Transverse colon (tissue), 4 donors: Measurements from ENCODE around the gene TRMU. TPM values are rescaled to one million over a fixed set of nuclear protein-coding genes. Genes with fewer than 3 reads are reported as not detected.

Experiments
- DNase-seq: peaks from one replicate; pipeline ENCODE4 v3.0.0-alpha.2; 2019
- H3K27ac ChIP-seq, 4 donors: fragments of 200-600 bp; sonication (generic); 2 replicates each; pipeline ENCODE4 v1.5.1; 2016 to 2018; ENCODE audit warnings: inconsistent platforms in 4 of 4
- H3K27me3 ChIP-seq: fragments of 200-600 bp; sonication (generic); 2 replicates; pipeline ENCODE4 v1.5.1; 2017; ENCODE audit warnings: inconsistent platforms
- H3K36me3 ChIP-seq, 4 donors: fragments of 200-600 bp; sonication (generic); 2 replicates each; pipeline ENCODE4 v1.5.1; 2017 to 2019; ENCODE audit warnings: inconsistent platforms in 4 of 4
- H3K4me1 ChIP-seq, 4 donors: fragments of 200-600 bp; sonication (generic); 2 replicates each; pipeline ENCODE4 v1.5.1; 2017 to 2020; ENCODE audit warnings: inconsistent platforms in 4 of 4
- H3K4me3 ChIP-seq, 4 donors: fragments of 200-600 bp; sonication (generic); 1 replicate in 1 of 4; 2 replicates in 3 of 4; pipeline versions ENCODE4 v1.5.1 to v1.6.1; 2017 to 2019; ENCODE audit warnings: inconsistent platforms in 4 of 4
- H3K9me3 ChIP-seq, 2 donors: fragments of 200-600 bp; sonication (generic); 2 replicates each; pipeline ENCODE4 v1.5.1; 2017 to 2019; ENCODE audit warnings: inconsistent platforms in 2 of 2
- EP300 ChIP-seq: sonication (generic); formaldehyde crosslinking; IDR thresholded peaks from one replicate; pipeline ENCODE4 v1.6.1; 2017; ENCODE audit warnings: antibody characterized with exemption, low read depth
- POLR2A ChIP-seq: fragments of 450-650 bp; IDR thresholded peaks from one replicate; pipeline ENCODE4 v1.6.1; 2016; ENCODE audit warnings: antibody characterized with exemption, mild to moderate bottlenecking, moderate library complexity
- POLR2AphosphoS5 ChIP-seq, 3 donors: sonication (generic); formaldehyde crosslinking; IDR thresholded peaks; one replicate each; pipeline ENCODE4 v1.6.1; 2016; ENCODE audit warnings: antibody characterized with exemption in 3 of 3
- WGBS, 2 donors: methylation state at CpG; one replicate each; pipeline ENCODE4 v1.1.5; 2018; ENCODE audit warnings: low coverage in 1 of 2; 5-methylcytosine and 5-hydroxymethylcytosine counted together
- in situ Hi-C, 4 donors: fragments of 200-750 bp; cut with MboI; loops; one replicate each; pipeline versions ENCODE4 v1.15.0 to v1.15.1; 2017; ENCODE audit warnings: low sequenced_read_pairs in 3 of 4, low pct_ligation_motif_present in 1 of 4, low pct_unique_long_range_greater_than_20kb in 1 of 4
- intact Hi-C: fragments of 100-400 bp; cut with DNase I; formaldehyde crosslinking; loops from one replicate; pipeline ENCODE4 v1.15.1; 2023; ENCODE audit warnings: low total_unique reads
- total RNA-seq, 4 donors: library from RNA; depleted of rRNA; stranded (reverse); fragments of >200 nt; gene quantifications; one replicate each; pipeline ENCODE4 v1.1.0, GENCODE V29; 2016
- TF ChIP-seq, protein P1 (sequence below), 5 experiments: fragments of 200-600 bp in 3 of 5; fragments of 450-650 bp in 2 of 5; sonication (generic) in 3 of 5; IDR thresholded peaks; 1 replicate in 2 of 5; 2 replicates in 3 of 5; pipeline ENCODE4 v1.5.1; 2016 to 2017; ENCODE audit warnings: antibody characterized with exemption in 5 of 5, inconsistent platforms in 3 of 5, mild to moderate bottlenecking in 2 of 5, moderate library complexity in 1 of 5

The TRMU gene
- total RNA-seq, 4 donors from 2014 or later = 33.7 to 90.0 (median 38.5) TPM

DNA sequence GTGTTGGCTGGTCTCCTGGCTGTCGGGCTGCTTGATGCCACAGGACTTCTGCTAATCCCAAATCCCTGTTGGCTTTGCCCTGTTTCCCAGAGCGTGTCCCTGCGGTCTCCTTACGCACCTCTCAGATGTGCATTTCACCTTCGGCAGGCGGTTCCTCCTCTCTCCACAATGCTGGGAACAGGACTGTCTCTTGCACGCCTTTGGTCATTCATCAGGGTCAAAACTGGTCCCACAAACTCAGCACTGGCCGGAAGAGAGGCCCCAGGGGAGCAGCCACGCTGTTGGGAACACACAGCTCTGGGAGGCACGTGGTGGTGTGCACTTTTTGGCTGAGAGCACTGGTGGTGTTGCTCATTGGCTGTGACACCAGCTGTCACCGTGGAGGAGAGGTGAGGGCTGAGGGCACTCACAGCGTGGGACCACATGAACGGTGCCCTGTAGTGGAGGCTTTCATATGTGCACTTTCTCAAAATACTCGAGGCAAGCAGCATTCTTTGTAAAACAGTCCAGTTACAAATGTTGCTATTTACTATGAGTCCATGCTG is 15.3 kb upstream of the TRMU start:
- in situ Hi-C loops (loop anchor here in 1 of 4 donors (25.0 kb wide), 1 partner anchor 308 kb away; no protein-coding TSS in a partner anchor), intact Hi-C loops (no loop called here)
- TF ChIP-seq EP300 (no peak), POLR2A (no peak)
- WGBS, 2 donors = 92 to 100% methylated on average over 5 to 14 of the region's 14 CpGs
- no peak overlapping the region for H3K27ac ChIP-seq
- no peaks in the 10 kb centered on the region for H3K27me3 ChIP-seq
- H3K36me3 ChIP-seq = no peaks in the 10 kb centered on the region
- H3K4me1 ChIP-seq = no peaks in the 10 kb centered on the region
- H3K9me3 ChIP-seq = no peaks in the 10 kb centered on the region
- H3K4me3 ChIP-seq = no peak overlapping the region
- no peak for DNase-seq

DNA sequence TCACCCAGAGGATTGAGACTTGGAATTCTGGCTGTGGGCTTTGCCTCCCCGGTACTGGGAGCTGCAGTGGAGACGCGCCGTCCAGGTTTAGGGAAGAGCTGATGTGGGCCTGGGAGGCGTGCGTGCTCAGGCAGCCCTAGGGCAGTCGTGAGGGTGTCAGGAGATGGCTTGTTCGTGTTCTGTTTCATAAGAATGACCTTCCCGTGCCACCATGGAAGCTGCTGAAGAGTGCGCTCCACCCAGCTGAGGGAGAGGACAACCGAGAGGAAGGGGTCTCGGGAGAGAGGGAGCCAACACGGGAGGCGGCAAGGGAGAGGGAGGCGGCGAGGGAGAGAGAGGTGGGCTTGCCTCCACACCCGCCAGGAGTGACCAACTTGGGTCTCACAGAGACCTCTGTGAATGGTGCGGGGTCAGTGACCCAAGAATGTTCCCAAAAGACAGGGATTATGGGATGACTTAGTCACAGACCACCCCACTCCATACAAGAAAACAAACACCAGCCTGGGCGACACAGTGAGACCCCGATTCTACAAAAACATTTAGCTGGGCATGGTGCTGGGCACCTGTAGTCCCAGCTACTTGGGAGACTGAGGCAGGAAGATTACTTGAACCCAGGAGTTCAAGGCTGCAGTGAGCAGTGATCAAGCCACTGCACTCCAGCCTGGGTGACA is 14.7 kb upstream of the TRMU start:
- in situ Hi-C loops = loop anchor here in 1 of 4 donors (25.0 kb wide), 1 partner anchor 309 kb away; no protein-coding TSS in a partner anchor
- intact Hi-C loops = no loop called here
- no peaks in the 10 kb centered on the region for H3K36me3 ChIP-seq
- TF ChIP-seq, protein P1, sequence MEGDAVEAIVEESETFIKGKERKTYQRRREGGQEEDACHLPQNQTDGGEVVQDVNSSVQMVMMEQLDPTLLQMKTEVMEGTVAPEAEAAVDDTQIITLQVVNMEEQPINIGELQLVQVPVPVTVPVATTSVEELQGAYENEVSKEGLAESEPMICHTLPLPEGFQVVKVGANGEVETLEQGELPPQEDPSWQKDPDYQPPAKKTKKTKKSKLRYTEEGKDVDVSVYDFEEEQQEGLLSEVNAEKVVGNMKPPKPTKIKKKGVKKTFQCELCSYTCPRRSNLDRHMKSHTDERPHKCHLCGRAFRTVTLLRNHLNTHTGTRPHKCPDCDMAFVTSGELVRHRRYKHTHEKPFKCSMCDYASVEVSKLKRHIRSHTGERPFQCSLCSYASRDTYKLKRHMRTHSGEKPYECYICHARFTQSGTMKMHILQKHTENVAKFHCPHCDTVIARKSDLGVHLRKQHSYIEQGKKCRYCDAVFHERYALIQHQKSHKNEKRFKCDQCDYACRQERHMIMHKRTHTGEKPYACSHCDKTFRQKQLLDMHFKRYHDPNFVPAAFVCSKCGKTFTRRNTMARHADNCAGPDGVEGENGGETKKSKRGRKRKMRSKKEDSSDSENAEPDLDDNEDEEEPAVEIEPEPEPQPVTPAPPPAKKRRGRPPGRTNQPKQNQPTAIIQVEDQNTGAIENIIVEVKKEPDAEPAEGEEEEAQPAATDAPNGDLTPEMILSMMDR (IDR thresholded peaks at IDR 0.05) = no peak
- no peak for TF ChIP-seq EP300
- TF ChIP-seq POLR2AphosphoS5 (IDR thresholded peaks at IDR 0.05) = no peak
- no peak for TF ChIP-seq POLR2A
- no peak overlapping the region for H3K4me3 ChIP-seq
- 96 to 100% methylated on average over 5 to 20 of the region's 20 CpGs for WGBS, 2 donors
- DNase-seq = no peak
- no peak overlapping the region for H3K27ac ChIP-seq
- no peaks in the 10 kb centered on the region for H3K27me3 ChIP-seq
- H3K9me3 ChIP-seq = no peaks in the 10 kb centered on the region
- H3K4me1 ChIP-seq = no peaks in the 10 kb centered on the region

DNA sequence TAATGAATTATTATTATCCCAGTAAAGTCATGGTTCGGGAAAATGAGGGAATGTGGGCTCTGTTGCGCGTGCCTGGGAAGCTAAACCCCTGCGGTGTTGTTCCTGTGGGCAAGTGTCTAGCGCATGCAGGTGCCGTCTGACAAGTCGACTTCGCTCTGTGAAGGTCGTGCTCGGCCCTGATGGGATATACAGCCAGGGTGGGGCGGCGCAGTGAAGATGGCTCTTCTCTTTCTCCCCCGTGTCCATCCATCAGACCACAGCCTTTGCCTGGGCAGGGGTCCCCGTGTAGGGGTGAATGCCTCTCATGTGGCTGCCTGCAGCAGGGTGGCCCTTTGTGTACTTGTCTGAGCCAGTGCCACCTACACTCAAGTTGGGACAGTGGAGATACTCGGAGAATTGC is 12.8 kb upstream of the TRMU start:
- WGBS, 2 donors = 93% methylated on average over 15 of the region's 15 CpGs; no CpG with 5 or more reads in 1 of the 2 donors
- intact Hi-C loops (no loop called here), in situ Hi-C loops (loop anchor here in 1 of 4 donors (25.0 kb wide), 1 partner anchor 310 kb away; no protein-coding TSS in a partner anchor)
- no peaks in the 10 kb centered on the region for H3K9me3 ChIP-seq
- no peak overlapping the region for H3K27ac ChIP-seq
- H3K36me3 ChIP-seq = no peaks in the 10 kb centered on the region
- TF ChIP-seq POLR2AphosphoS5 (IDR thresholded peaks at IDR 0.05) (no peak), EP300 (no peak), POLR2A (no peak)
- TF ChIP-seq, protein P1 (IDR thresholded peaks at IDR 0.05) = no peak
- no peaks in the 10 kb centered on the region for H3K27me3 ChIP-seq
- no peak for DNase-seq
- H3K4me3 ChIP-seq = no peak overlapping the region
- no peaks in the 10 kb centered on the region for H3K4me1 ChIP-seq

DNA sequence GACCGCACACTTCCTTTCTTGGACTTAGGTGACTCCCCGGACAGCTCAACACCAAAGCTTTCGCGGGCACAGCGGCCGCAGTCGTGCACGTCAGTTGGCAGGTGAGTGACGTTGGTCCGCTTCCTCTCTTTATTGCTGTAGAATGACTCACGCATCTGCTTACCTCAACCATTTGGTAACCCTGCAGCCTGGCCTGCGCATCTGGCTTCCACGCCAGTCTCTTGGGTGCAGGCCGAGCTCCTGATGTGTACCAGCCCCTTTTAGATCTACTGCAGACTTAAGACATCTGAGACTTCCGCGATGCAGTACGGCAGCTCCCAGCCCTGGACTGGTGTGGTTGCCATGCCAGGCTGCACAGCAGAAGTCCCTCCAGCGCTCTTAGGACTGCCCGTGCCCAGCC is 12.4 kb upstream of the TRMU start:
- WGBS, 2 donors = 93 to 95% methylated on average over 9 to 19 of the region's 19 CpGs
- no peaks in the 10 kb centered on the region for H3K27me3 ChIP-seq
- in situ Hi-C loops = loop anchor here in 1 of 4 donors (25.0 kb wide), 1 partner anchor 311 kb away; no protein-coding TSS in a partner anchor
- TF ChIP-seq EP300 = no peak
- TF ChIP-seq, protein P1 (IDR thresholded peaks at IDR 0.05) = no peak
- no peak for TF ChIP-seq POLR2AphosphoS5 (IDR thresholded peaks at IDR 0.05)
- TF ChIP-seq POLR2A = no peak
- H3K9me3 ChIP-seq = no peaks in the 10 kb centered on the region
- no peaks in the 10 kb centered on the region for H3K36me3 ChIP-seq
- intact Hi-C loops = no loop called here
- no peak overlapping the region for H3K27ac ChIP-seq
- H3K4me3 ChIP-seq = no peak overlapping the region
- DNase-seq = no peak
- H3K4me1 ChIP-seq = no peaks in the 10 kb centered on the region
